Activated T-cell treated with anti-CD3 and anti-CD28 coated beads, Interleukin-2, amount 50 U/mL, for 48 hours (primary cell): ENCODE measurements around the gene OOSP4A.

ENCODE experiments used
- DNase-seq, 2 experiments: peaks; one replicate each; pipeline ENCODE4 v3.0.0-alpha.2; 2020

OOSP4A gene

DNA sequence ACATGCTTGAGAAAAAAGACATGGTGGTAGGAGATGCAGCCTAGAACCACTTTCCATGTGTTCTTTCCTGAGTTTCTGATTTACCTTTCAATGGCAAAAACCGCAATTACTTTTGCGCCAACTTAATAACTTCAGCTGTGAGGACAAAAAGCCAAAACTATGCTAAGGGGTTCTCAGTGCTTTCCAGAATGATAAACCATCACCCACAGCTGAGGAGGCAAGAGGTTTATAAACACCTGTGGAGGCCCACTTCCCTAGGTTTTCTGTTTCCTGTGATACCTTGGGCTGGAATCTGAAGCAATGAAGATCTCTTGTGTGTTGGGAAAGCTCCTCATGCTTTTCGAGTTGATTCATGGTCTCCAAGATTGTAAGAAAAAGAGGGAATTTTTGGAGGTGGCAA is at the start of gene OOSP4A:
Gene OOSP4A, plus strand, starts transcription at position 301 of the 400 bp plus-strand sequence. Its CDS starts 0 bp downstream, at position 301.
- no peak for DNase-seq

DNA sequence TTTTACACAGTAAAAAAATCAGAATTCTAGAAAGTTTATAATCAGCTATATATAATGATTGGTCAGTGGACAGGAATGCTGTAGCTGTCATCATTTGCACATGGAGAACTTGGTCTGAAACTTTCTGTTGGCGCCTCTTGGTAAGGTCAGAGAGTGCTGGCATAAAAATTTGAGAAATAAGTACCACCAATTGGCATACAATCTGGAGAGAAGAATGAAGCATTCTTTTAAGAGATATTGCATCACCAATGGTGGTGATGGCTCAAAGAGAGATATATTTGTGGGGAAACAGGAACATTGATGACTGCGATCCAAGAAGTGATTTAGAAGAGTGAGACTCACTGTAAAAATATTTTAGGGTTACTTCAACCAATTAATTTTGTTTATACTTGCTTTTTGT is 45.4 kb upstream of the OOSP4A start:
- no peak for DNase-seq

DNA sequence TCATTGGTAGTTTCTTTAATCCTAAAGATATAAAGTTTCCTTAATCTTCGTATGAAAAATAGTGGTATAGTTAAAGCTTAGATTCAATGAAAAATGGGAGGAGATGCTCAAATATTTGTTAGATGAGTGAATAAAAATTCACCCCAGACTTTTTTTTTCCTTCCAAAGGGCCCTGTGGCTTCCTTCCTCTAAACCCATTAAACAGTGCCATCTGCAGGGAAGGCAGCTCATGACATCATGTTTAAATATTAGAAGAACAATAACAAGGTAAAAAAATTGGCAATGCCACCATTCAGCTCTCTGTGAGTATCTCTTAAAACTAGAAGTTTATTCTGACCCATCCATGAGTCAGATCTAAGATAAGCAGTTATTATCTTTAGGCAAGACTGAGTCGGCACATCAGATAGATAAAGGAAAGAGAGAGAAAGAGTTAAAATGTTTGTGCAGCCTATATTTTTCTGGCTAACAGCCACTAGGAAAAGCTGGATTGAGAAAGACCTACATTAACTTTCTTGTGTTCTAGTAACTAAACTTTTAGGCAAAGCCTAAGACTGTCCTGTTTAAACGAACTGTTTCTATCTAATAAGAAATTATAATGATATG is 44.7 kb upstream of the OOSP4A start:
- peak in 1 of 2 experiments; percentile 25 for DNase-seq

DNA sequence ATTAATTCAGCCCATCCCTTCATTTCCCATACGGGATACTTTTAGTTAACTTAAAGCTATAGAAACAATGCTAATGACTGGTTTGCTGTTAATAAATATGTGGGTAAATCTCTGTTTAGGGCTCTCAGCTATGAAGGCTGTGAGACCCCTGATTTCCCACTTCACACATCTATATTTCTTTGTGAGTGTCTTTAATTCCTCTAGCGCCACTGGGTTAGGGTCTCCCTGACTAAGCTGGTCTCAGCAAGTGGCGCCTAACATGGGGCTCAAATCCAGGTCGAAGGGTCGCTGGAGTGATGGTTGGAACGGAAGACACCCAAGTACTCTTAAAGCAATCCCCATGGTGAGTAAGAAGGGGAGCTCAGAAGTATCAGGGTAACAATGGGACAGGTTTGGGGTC is 40.0 kb upstream of the OOSP4A start:
- no peak for DNase-seq

DNA sequence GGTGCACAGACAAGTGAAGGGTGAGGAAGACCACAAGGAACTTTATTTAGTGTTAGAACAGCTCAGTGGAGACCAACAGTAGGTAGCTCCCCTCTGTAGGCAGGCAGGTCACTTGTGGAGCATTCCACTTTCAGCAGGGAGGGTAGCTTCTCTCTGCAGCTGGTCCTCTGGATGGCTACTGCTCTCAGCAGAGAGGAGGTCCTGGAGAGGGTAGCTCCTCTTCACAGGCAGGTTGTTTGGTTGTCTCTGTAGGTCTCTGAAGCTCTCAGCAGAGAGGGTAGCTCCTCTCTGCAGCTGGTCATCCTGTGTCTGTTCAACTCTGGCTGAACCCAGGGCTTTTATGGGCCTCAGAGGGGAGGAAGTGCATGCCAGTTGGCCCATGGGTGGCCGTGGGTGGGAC is 32.1 kb upstream of the OOSP4A start:
- no peak for DNase-seq

DNA sequence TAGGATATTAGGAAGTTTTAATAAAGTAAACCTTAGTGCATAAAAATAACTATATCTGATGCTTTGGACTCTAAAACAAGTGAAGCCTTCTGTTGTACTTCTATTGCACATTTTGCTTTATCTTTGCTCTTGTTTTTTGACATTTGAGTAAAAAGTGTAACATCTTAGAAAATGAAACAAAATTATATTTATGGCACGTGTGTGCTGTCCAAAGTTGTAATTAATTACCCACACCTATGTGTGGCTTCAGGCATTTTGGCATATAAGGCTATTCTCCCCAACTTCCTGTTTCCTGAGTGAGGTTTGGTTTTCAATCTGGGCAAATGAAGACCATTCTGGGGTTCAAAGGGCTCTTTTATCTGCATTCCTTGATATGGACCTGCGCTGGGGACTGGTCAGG is 25.7 kb upstream of the OOSP4A start, which contains the start of gene OOSP1:
Gene OOSP1, plus strand, starts transcription at position 301 of the 400 bp plus-strand sequence. Its CDS starts 23 bp downstream, at position 324.
- no peak for DNase-seq

DNA sequence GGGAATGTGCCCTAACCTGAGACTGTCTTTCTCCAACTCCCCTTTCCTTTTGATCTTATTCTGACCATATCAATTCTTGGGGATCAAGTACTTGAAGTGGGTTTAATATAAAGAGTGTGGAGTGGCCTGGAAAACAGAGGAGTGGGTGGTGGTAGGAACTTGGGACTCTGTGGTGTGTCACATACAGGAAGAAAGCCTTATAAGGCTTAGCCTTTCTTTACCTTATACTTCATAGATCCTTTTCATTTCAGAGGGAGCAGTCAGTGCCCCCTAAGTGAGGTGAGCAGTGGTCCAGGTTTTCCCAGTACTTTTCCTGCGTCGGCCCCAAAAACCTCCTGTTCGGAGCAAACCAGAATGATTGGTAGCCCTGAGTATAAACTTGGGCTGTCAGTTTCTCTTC is 25.1 kb upstream of the OOSP4A start:
- no peak for DNase-seq

DNA sequence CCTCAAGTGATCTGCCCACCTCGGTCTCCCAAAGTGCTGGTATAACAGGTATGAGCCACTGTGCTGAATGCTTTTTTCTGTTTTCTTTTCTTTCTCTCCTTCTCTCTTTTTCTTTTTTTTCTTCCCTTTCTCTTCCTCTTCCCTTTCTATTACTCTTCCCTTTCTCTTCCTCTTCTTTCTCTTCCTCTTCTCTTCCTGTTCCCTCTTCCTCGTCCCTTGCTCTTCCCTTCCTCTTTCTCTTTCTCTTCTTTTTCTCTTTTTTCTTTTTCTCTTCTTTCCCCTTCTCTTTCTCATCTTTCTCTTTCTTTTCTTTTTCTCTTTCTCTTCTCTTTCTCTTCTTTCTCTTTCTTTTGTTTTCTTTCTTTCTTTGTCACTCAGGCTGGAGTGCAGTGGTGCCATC is 24.4 kb upstream of the OOSP4A start:
- no peak for DNase-seq

DNA sequence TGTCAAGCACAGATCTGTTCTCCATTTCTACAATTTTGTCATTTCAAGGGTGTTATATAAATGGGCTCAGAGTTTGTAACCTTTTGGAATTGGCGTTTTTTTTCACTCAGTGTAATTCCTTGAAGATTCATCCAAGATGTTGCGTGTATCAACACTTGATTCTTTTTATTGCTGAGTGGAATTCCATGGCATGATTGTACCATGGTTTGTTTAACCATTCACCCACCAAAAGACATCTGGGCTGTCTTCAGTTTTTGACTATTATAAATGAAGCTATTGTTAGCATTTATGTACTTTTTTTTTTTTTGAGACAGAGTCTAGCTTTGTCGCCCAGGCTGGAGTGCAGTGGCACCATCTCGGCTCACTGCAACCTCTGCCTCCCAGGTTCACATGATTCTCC is 22.7 kb upstream of the OOSP4A start:
- no peak for DNase-seq

DNA sequence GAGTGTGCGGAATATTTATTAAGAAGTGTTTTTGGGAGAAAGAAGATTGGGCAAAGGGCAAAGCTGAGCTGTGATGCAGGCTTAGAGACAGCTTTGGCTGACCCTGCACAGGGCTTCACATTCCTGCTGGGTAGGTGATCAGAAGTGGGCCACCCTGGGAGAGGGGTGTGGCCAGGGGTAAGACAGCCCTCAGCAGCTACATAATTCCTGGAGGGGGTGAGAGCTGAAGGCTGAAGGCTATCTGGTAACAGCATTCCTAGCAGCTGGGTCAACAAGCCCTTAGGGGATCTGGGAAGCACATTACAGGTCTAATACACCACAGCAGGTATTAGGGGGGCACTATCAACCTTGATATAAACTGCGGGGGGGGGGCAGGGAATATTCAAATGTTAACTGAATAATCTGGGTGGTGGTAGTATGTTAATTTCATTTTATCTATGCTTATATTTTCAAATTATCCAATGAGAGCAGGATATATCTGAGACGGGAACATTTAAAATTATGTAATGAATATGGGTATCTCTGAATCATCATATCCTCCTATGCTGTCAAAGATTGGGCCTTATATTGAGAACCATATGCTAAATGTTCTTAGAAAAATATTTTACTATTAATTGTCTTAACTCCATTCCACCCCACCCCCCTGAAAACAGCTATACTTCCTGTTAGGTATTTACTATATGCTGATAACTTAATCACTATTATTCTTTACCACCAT is 19.7 kb upstream of the OOSP4A start:
- DNase-seq: no peak

DNA sequence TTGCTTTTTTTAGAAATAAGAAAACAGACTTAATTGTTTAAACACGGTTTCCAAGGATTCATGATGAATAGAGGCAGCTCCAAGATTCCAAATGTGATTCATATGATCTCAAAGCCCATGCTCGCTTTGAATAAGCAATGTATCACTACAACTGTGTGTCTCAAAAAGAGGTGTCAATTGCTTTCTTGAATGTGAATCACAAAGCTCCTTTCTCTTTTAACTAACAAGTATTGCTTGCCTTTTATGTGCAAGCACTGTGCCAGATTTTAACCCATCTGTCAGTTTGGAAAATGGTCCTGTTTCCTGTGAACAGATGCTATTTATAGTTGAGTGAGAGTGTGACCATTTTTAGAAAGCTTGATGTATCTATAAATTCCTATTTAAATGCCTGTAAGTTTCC is 19.1 kb upstream of the OOSP4A start:
- DNase-seq: no peak

DNA sequence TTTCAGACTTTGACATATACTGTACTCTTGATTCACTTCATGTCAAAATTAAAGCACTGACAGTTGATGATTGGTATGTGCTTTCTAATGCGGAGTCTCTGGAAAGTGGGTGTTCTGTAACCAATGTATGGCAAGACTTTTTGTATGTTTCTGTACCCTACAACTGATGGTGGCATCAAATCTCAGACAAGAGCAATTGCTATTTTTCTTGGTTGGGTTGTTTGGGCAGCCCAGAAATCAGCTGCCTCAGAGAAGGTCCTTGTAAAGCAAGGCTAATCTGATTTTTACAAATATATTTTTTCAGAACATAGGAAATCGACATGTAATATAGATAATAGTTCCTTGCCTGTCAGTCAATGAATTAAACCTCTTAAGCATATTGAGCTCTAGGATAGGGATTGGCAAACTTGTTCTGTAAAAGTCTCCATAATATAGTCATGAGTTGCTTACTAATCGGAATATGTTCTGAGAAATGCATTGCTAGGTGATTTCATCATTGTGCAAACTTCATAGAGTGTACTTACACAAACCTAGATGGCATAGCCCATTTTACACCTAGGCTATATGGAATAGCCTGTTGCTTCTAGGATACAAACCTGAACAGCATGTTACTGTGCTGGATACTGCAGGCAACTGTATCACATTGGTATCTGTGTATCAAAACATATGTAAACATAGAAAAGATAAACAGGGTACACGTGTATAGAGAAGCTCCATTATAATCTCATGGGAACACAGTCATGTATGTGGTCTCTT is 10.2 kb upstream of the OOSP4A start:
- no peak for DNase-seq

DNA sequence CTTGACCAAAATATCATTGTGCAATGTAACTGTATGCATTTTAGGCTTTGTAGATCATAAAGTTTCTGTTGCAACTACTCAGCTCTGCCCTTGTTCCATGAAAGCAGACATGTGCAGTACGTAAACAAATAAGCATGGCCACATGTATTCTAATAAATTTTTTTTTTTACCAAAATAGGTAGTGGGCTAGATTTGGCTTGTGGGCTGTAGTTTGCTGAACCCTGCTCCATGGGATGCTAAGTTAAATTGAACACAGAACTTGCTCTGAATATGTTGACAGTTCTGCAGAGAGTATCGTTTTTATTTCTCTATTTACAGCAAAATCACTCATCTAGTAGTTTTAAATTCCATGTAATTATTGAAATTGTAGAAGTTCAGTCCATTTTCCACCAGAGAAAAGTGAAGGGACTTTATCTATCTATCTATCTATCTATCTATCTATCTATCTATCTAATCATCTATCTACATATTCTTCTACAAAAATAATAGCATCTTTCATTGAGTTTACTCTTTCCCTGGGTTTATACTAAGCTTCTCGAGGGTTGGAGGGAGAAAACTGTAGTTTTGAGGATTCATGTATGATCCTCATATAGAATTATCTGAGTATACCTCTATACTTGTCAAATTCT is 9.5 kb upstream of the OOSP4A start:
- DNase-seq: no peak

DNA sequence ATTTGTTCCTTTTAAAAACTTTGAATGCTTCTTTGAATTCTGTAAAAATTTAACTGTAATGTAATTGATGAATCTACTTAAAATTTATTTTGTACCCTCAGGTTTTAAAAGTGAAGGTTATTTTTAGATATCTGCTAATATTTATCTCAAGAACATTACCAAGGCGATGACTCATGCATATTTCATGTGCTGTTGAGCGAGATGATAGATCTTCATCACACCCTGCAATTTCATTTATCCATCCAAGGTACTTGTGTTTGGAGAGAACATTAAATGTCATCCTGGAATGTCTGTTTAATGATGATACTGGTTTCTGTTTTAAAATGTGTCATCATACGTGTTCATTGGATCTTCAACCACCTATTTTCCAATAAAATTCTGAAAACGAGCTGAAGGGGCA is 6.7 kb upstream of the OOSP4A start:
- no peak for DNase-seq

DNA sequence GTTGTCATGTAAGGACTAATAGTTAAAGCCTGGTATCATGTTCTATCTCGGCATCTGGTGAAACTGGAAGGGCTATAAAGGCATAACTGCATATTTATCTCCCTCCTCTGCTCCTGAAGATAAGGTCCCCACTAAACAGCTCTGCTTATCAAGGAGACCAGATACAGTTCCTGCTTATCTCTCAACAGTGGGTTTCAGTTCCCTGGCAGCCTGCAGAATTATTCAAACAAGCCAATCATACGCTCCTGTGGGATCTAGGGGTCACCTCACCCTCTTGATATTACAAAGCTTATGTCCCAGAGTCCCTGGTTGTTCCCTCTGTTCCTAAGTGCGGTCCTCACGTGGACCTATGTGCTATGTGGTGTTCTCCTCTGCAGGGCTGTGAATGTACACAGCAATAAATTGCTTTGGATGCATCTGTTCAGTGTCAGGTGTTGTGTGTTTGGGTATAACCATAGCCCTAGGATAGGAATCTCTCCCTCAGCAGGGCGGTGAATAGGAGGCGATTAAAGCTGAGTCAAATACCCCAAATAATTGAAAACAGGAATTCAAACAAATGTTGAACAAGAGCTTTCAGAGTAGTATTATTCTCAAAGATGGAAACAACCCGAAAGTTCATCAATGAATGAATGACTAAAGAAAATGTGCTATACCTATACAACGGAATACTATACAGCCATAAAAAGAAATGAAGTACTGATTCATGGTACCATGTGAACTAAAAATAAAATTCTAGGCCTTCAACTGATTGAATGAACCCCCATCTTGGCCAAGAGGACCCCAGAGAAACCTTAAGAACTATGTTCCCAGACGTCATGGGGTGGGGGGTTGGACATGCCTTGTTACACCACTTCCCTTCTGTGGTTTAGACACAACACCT is 3.1 kb upstream of the OOSP4A start:
- no peak for DNase-seq

DNA sequence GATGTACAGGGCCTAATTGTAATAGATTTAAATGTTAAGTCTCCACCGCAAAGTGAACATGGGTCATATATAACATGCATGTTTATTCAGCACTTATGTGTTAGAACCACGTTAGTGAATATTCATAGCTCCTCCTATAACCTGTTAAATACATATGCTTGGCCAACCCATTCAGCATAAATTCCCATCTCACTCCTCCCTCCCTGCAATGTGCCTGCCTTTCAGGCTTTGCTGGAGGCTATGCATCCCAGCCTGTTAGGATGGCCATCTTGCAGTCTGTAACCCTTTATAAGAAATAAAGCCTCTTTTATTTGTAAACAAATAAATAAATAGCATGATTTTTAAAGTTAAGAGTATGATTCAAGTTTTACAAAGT is 1.7 kb upstream of the OOSP4A start:
- no peak for DNase-seq

DNA sequence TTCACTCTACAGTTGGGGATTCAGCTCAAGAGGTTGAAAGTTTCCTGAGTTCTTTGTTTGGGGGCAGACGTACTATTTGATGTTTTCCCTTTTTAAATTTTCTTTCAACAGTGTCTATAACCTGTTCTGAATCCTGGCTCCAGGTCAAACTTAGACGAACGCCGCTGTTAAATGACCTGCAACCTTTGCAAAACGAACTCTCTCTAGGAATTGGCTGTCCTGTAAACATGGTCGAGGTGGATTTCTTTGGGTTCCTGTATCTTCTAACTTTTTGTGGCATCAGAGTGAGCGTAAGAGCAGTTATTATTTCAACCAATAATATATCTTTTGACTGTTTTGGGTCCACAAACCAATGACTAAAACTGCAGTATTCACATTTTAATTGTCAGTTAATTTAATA is 1.6 kb downstream of the OOSP4A start:
- DNase-seq: no peak

DNA sequence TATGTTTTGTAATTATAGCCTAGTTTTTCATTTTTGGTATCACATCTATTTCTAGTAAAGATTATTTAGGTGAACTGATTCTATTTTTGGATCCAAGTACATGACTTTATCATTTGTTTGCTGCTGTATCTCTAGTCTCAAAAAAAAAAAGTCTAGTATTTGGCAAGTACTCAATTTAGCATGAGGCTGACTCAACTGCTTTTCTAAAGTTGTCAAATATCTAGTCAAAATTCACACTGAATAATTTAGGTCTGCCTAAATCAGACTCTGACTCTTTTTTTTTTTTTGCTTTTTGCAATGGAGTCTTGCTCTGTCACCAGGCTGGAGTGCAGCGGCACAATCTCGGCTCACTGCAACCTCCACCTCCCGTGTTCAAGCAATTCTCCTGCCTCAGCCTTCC is 2.4 kb downstream of the OOSP4A start:
- no peak for DNase-seq

DNA sequence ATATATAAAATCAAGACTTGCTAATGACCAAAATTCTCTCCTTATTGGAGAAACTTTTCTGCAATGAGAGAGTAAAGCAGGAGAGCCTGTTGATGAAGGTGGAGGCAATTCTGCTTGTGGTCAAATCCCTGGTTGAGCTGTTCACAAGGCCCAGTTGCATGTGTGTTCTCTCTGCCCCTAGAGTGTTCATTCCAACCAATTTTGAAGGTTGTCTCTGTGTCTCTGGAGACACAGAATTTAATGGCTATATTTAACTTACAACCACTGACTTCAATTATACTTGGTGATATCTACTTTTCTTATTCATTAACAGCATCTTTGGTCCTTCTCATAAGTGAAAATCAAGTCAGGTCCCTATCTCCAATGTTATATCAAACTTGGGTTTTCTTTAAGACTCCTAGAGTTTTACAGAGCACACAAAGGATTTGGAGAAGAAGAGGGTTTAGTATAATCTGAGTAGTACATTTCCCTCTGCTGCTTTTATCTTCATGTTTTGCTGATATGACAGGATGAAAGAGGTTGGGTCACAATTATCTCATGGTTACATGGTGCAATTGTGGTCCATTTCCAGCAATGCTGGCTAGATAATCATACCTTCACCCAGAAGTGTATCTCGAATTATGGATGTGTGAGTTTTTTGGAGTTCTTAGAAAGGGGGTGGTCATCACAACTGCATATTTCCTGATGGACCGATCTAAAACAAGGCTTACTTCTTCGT is 4.0 kb downstream of the OOSP4A start:
- no peak for DNase-seq

DNA sequence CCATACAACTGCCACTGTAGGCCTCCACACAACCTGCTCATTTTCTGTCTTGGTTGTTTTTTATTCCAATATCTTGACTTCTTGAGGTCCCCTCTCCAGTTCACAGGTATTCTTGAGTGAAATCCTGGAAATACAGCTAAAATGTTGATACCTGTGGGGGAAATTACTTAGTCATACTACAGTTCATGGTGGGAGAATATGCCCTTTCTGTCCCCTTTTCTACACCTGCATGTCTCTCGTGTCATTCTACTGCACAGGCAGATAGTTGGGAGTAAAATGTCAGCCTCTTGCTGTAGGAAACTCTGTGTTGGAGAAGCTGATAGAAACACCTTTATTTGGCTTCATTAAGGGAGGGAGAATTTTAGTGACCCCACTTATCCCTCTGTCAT is 4.6 kb downstream of the OOSP4A start:
- DNase-seq: no peak

DNA sequence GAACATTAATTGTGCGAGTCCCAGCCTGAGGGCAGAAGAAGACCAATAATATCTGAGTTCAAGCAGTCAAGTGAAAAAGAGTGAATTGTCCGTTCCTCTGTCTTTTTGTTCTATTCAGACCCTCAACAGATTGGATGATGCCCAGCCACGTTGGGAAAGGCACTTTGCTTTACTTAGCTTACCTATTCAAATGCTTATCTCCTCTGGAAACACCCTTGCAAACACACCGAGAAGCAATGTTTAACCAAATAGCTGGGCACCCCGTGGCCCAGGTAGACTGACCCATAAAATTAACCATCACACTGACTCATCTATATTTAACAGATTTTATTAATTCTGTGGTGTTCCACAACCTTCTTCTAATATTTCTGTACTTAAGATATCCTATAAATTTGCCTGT is 9.3 kb downstream of the OOSP4A start:
- DNase-seq: no peak
